ENCODE data around the gene RPS3. TPM values are rescaled to one million over a fixed set of nuclear protein-coding genes. Genes with fewer than 3 reads are reported as not detected.

RPS3 gene
- total RNA-seq, 2 donors from 2014 or later, result 2,923 to 3,877 TPM

DNA sequence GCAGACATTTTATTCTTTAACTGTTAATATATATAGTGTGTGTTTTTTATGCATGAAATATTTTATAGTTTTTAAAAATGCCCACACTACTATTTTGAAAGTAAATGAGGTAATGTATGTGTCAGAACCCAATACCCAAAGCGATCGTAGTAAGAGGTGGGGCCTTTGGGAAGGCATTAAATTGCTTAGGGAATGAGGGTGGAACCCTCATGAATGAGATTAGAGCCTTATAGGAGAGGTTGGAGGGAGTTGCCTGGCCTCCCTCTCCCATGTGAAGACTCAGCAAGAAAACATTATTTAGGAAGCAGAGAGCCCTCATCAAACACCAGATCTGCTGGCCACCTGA, 22.6 kb downstream of the RPS3 start:
- no peak overlapping the region for H3K9ac ChIP-seq (ENCODE audit: extremely low read depth, low read length, poor library complexity, severe bottlenecking)
- no peak overlapping the region for H3K4me3 Mint-ChIP-seq
- H3K9me3 ChIP-seq (ENCODE audit: control insufficient read depth, low read length), result no peaks in the 10 kb centered on the region
- peaks cover 4% of the 10 kb centered on the region for H3K4me1 ChIP-seq (ENCODE audit: control insufficient read depth, insufficient read depth, low read length)
- no peaks in the 10 kb centered on the region for H3K9me3 Mint-ChIP-seq
- no peak for DNase-seq
- H3K27ac Mint-ChIP-seq, result no peak overlapping the region
- TF ChIP-seq, protein P1, sequence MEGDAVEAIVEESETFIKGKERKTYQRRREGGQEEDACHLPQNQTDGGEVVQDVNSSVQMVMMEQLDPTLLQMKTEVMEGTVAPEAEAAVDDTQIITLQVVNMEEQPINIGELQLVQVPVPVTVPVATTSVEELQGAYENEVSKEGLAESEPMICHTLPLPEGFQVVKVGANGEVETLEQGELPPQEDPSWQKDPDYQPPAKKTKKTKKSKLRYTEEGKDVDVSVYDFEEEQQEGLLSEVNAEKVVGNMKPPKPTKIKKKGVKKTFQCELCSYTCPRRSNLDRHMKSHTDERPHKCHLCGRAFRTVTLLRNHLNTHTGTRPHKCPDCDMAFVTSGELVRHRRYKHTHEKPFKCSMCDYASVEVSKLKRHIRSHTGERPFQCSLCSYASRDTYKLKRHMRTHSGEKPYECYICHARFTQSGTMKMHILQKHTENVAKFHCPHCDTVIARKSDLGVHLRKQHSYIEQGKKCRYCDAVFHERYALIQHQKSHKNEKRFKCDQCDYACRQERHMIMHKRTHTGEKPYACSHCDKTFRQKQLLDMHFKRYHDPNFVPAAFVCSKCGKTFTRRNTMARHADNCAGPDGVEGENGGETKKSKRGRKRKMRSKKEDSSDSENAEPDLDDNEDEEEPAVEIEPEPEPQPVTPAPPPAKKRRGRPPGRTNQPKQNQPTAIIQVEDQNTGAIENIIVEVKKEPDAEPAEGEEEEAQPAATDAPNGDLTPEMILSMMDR (conservative IDR thresholded peaks at IDR 0.05), result no peak
- no peak overlapping the region for H3K27ac ChIP-seq (ENCODE audit: low read depth, low read length)
- H3K36me3 Mint-ChIP-seq (ENCODE audit: low read depth), result peaks cover 18% of the 10 kb centered on the region
- H3K27me3 Mint-ChIP-seq (ENCODE audit: insufficient read depth), result peaks cover 3% of the 10 kb centered on the region
- H3K36me3 ChIP-seq (ENCODE audit: control insufficient read depth, insufficient read depth, low read length), result peaks cover 12% of the 10 kb centered on the region
- H3K4me1 Mint-ChIP-seq, result peaks cover 11% of the 10 kb centered on the region
- 92 to 100% methylated on average over 2 of the region's 2 CpGs for WGBS, 2 experiments (ENCODE audit: insufficient coverage in 1 of 2, insufficient read length in 1 of 2)
- no peaks in the 10 kb centered on the region for H3K27me3 ChIP-seq (ENCODE audit: control insufficient read depth, insufficient read depth, low read length, poor library complexity, severe bottlenecking)
- no peak overlapping the region for H3K4me3 ChIP-seq (ENCODE audit: low read length)

DNA sequence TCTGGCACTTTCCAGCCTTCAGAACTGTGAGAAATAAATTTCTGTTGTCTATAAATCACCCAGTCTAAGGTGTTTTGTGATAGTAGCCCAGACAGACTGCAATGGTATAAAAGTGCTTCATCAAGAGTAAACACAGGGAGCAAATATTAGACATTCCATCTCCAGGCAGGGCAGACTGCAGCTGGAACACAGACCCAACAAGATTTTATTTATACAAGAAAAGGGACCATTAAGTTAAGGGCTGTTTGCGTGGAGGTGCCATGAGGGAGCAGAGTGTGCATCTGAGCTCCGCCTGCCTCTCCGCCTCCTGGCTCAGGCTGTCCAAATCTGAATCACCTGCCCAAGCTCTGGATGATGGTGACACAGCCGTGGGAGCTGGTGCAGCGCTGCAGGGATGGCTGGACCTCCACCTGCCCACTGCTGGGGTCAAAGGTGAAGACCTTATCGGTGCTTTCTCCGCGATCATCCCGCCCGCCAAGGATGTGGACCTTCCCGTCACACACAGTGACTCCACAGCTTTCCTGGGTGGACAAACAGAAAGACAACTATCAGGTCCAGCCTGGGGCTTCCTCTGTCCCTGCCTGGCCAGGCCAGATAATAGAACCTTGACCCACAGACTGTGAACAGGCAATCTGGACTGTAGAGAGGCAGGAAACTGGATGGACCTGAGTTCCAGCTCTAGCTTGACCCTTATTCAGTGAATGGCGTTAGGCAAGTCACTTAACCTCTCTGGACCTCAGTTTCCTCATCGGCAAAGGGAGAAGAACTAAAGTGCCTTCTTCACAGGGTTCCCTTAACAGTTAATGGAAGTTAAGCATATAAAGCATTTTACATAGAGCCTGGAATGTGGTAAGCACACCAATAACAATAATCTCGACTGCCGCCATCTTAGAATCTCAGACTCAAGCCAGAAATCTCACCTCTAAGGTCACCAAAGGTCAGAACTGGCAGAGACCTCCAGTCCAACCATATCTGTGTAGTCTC, 23.2 kb downstream of the RPS3 start:
- no peak overlapping the region for H3K9ac ChIP-seq (ENCODE audit: extremely low read depth, low read length, poor library complexity, severe bottlenecking)
- H3K4me1 ChIP-seq (ENCODE audit: control insufficient read depth, insufficient read depth, low read length), result peaks cover 10% of the 10 kb centered on the region
- Mint-ChIP-seq H3K9me3 (no peaks in the 10 kb centered on the region), H3K27ac (no peak overlapping the region), H3K4me3 (no peak overlapping the region), H3K36me3 (ENCODE audit: low read depth) (peaks cover 15% of the 10 kb centered on the region), H3K27me3 (ENCODE audit: insufficient read depth) (peaks cover 4% of the 10 kb centered on the region), H3K4me1 (peaks cover 14% of the 10 kb centered on the region)
- H3K4me3 ChIP-seq (ENCODE audit: low read length), result no peak overlapping the region
- TF ChIP-seq, protein P1 (conservative IDR thresholded peaks at IDR 0.05), result no peak
- H3K27me3 ChIP-seq (ENCODE audit: control insufficient read depth, insufficient read depth, low read length, poor library complexity, severe bottlenecking), result no peaks in the 10 kb centered on the region
- peaks cover 9% of the 10 kb centered on the region for H3K36me3 ChIP-seq (ENCODE audit: control insufficient read depth, insufficient read depth, low read length)
- 96% methylated on average over 13 to 15 of the region's 15 CpGs for WGBS, 2 experiments (ENCODE audit: insufficient coverage in 1 of 2, insufficient read length in 1 of 2)
- no peak for DNase-seq
- no peak overlapping the region for H3K27ac ChIP-seq (ENCODE audit: low read depth, low read length)
- no peaks in the 10 kb centered on the region for H3K9me3 ChIP-seq (ENCODE audit: control insufficient read depth, low read length)

DNA sequence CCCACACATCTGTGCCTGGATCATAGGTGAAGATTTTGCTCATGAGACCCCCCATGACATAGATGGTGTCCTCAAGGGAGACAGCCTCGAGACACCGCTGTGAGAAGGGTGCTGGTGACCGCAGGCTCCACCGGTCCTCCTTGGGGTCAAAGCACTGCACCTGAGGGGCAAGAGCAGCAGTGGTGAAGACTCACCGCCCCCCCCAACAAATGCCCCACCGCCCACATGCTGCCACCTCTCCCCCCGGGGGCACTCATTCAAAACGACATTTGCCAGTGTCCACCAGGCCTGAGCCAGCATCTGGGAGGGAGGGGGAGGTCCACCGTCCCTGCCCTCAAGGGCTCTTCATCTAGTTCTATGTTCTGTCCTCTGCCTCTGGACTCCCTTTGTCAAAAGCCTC, 24.4 kb downstream of the RPS3 start:
- peaks cover 6% of the 10 kb centered on the region for H3K27me3 ChIP-seq (ENCODE audit: control insufficient read depth, insufficient read depth, low read length, poor library complexity, severe bottlenecking)
- Mint-ChIP-seq H3K27ac (no peak overlapping the region), H3K27me3 (ENCODE audit: insufficient read depth) (peaks cover 16% of the 10 kb centered on the region), H3K4me3 (no peak overlapping the region), H3K36me3 (ENCODE audit: low read depth) (peaks cover 15% of the 10 kb centered on the region), H3K9me3 (peaks cover 6% of the 10 kb centered on the region), H3K4me1 (peaks cover 18% of the 10 kb centered on the region)
- DNase-seq, result no peak
- no peak overlapping the region for H3K4me3 ChIP-seq (ENCODE audit: low read length)
- WGBS, 2 experiments (ENCODE audit: insufficient coverage in 1 of 2, insufficient read length in 1 of 2), result 94 to 100% methylated on average over 4 to 9 of the region's 9 CpGs
- H3K27ac ChIP-seq (ENCODE audit: low read depth, low read length), result peak overlapping the region; percentile 7
- H3K36me3 ChIP-seq (ENCODE audit: control insufficient read depth, insufficient read depth, low read length), result peaks cover 9% of the 10 kb centered on the region
- H3K4me1 ChIP-seq (ENCODE audit: control insufficient read depth, insufficient read depth, low read length), result peaks cover 13% of the 10 kb centered on the region
- H3K9me3 ChIP-seq (ENCODE audit: control insufficient read depth, low read length), result peaks cover 2% of the 10 kb centered on the region
- TF ChIP-seq, protein P1 (conservative IDR thresholded peaks at IDR 0.05), result no peak
- H3K9ac ChIP-seq (ENCODE audit: extremely low read depth, low read length, poor library complexity, severe bottlenecking), result no peak overlapping the region

Measured in endodermal cell (in vitro differentiated cells).